ENCODE data around the gene EEF1AKMT1.

The EEF1AKMT1 gene

DNA sequence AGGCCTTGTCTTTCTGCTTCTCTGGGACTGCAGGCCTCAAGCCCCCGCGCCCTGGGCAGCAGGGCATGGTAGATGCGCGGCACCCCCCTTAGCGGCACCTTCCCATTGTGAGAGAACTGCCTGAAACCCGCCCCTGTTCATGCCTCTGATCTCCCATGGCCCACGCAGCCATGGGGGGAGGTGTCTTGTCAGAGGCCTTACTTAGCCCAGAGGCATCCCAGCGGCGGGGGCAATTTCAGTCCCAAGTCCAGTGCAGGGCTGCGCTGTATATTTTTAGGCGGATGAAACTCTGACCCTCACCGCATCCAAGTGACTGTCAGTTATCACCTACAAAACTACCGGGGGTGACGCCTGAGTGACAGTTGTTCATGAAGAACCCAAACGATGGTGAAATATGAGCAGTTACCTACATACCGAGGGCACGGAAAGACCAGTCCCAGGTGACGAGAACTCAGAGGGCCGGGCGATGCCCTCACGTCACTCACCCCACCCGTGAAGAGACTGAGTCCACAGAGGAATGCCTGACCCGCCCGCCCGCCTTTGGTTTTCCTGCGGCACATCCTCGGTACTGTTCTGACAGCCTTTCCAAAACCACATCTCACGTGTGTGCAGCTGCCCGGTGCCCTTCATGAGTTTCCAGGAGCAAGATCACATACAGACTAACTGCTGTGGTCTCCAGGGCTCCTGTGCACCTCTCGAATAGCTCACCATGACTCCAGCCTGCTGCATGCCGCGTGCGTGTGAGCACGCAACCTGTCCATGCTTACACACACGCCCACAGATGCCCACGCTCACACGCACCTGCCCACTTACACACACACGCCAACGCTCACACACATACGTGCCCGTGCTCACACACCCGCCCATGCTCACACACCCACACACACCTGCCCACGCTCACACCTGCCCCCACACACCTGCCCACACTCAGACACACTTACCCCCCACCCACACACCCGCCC is 55.9 kb downstream of the EEF1AKMT1 start:
- DNase-seq = no peak

- DNase-seq = no peak
These were observed 56.8 kb downstream of the EEF1AKMT1 start for GRCh38 chr13:20716951-20717350.

GRCh38 chr13:20715330-20715712 is 58.4 kb downstream of the EEF1AKMT1 start:
- no peak for DNase-seq

DNA sequence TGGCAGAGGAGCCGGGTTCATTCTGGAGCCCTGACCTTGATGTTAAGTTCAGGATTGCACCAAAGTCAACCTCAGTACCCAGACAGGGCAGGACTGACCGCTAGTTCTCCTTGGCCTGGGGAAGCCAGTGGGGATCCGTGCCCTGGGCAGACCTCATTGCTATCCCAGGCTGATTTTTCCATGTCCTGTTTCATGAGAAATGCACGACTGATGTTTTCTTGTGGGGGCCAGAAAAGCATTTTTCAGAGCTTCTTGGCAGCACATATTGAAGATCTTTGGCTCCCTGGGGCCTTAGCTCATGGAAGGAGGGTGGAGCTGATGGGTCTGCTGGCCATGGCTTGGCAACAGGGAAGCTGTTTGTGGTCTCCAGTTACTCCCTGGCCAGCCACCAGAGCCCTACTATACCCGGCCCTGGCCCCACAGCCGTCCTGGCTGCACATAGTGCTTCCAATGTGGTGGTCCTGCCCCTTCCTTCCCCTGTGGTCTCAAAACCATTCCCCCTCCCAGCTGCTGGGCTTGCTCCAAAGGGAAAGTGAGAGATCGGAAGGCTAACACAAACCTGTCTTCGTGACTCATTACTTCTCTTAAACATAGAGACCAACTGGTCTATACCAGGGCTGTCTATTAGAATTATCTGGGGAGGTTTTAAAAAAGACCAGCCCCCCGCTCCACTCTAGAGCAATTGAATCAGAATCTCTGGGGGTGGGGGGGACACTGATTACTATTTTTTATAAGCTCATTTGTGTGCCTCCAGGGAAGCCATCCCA is 59.0 kb downstream of the EEF1AKMT1 start:
- DNase-seq = no peak

DNA sequence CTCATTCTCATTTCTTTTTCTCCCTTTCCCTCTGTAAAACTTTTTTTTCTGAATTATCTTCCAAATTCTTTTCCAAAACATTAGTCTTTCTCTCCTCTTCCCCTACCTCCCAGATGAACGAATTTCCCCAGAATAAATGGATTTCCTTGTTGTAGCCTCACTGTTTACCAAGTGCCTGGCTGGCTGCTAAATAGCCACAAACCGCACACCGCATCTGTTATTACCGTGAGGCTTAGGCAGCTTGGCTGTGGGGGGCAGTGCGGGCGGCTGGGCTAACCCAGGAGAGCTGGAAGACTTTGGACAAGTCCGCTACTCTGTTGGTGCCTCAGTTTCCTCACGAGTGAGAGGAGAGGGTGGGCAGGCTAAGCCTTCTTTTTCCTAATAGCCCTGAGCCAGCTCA is 59.6 kb downstream of the EEF1AKMT1 start:
- DNase-seq = no peak

- DNase-seq = no peak
These were observed 60.0 kb downstream of the EEF1AKMT1 start for GRCh38 chr13:20713751-20714150.

GRCh38 chr13:20713014-20713376 is 60.8 kb downstream of the EEF1AKMT1 start:
- DNase-seq = no peak

GRCh38 chr13:20711301-20712044 is 62.3 kb downstream of the EEF1AKMT1 start:
- DNase-seq = no peak

- DNase-seq = no peak
These were observed 64.0 kb downstream of the EEF1AKMT1 start for GRCh38 chr13:20709782-20710181.

DNA sequence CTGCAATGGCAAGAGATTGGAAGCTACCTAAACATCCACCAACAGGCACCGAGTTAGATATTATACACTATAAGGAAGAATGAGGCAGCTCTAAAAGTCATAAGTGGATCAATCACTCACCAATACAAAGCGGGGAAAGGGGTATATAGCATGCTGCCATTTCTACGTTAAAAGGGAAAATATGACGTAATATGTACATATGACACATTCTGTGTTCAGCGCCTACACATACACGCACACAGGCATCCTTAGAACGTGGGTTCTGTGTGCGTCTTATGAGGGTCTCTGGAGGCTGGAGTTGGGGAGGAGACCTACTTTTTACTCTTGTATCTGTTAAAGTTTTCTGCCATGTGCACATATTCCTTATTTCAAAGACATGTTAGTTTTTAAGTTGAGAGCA is 64.4 kb downstream of the EEF1AKMT1 start:
- no peak for DNase-seq

GRCh38 chr13:20708216-20708615 is 65.5 kb downstream of the EEF1AKMT1 start:
- no peak for DNase-seq

DNA sequence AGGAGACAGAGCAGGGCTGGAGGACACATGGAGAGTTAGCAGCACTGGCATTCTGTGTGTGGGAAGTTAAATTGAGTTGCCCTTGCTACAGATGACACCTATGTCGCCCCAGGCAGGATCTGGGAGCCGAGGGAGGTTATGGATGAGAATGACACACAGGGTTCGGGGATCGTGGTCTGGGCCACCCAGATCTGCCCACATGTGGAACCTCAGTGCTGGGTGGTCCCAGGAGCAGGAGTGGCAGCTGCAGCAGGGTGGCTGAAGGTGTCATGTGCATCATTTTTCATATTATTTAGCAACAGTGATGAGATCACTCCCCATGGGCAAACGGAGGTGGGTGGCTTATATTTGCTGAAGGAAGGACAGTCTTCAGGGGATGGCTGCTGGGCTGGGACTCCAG is 67.1 kb downstream of the EEF1AKMT1 start:
- DNase-seq = no peak

GRCh38 chr13:20704459-20705069 is 69.2 kb downstream of the EEF1AKMT1 start:
- DNase-seq = no peak

- DNase-seq = peak; percentile 71 to 73
These were observed 69.8 kb downstream of the EEF1AKMT1 start for GRCh38 chr13:20703780-20704458.

DNA sequence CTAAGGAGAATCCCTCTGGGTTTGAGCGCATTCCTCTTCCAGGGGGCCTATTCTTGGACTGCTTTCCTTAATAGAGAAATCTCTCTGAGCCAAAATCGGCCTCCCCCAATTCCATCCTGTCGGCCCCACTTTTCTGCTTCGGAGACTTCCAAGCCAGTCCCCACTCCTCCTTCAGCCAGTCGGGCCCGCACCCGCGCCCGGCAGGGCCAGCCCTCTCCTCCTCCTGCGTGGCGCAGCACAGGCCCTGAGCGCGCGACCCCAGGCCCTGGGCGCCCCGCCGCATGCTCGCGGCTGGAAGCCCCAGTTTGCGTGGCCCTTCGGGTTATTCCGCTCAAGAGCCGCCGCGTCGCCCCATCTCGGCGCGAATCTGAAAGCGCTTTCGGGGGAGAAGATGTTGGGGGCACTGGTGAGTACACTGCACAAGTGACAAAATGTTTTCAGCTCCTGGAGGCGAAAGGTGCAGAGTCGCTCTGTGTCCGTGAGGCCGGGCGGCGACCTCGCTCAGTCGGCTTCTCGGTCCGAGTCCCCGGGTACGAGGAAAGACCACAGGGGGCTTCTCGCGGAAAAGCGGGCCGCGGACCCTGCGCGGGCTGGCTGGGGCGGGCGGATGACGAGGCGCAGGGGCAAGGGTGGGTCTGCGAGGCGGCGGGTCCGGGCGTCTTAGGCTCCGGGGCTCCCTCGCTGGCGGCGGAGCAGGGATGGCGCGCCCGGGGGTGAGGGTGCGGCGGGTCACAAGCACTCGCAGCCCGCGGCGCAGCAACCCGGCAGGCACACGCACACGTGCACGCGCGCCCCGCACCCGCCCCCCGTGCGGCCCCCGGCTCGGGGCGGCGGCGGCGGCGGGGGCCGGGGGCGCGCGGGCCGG is 70.6 kb downstream of the EEF1AKMT1 start, which contains the start of gene IL17D:
IL17D (plus strand) TSS at position 785 of the 865 bp plus-strand sequence. CDS start 303 bp downstream, outside the sequence.
- DNase-seq = peak; percentile 29 to 41

GRCh38 chr13:20702530-20702914 is 71.2 kb downstream of the EEF1AKMT1 start:
- no peak for DNase-seq

GRCh38 chr13:20701461-20701860 is 72.3 kb downstream of the EEF1AKMT1 start:
- DNase-seq = no peak

DNA sequence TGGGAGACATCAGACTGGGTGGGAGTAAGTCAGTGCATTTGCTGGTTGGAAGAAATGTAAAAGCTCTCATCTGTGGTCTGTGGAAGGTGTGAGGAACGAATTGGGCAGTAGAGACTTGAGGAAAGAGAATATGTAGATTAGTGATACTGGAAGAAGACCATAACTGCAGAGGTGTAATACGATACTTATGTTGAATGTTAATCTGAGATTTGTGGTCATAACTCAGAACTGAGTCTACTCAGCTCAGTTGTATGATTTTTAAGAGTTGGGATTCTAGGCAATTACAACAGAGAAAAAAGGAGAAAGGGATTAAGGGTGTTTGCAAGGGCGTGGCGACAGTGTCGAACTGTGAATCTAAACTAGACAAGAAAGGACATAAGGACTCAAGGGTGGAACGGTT is 73.5 kb downstream of the EEF1AKMT1 start:
- no peak for DNase-seq

DNA sequence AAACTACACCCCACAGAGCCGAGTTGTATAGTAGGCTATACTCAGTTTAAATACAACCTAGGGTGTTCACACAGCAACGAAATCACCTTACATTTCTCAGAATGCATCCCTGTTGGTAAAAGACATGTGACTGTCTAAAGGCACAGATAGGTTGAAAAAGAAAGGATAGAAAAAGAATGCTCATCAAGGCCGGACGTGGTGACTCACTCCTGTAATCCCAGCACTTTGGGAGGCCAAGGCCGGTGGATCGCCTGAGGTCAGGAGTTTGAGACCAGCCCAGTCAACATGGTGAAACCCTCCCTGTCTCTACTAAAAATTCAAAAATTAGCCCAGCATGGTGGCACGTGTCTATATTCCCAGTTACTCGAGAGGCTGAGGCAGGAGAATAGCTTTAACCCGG is 74.0 kb downstream of the EEF1AKMT1 start:
- no peak for DNase-seq

DNA sequence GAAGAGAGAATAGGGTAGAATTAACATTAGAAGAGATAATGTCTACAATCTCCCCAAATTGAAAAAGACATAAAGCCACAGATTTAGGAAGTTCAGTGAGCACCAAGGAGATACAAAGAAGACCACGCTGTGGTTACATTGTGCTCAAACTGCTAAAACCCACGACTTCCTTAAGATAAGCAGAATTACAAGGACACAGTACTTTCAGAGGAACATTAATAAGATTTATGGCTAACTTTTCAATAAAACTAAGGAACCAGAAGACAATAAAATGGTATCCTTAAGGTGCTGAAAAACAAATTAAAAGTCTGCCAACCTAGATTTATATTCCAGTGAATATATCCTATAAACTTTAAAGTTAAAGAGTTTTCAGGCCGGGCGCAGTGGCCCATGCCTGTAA is 77.7 kb downstream of the EEF1AKMT1 start:
- no peak for DNase-seq

DNA sequence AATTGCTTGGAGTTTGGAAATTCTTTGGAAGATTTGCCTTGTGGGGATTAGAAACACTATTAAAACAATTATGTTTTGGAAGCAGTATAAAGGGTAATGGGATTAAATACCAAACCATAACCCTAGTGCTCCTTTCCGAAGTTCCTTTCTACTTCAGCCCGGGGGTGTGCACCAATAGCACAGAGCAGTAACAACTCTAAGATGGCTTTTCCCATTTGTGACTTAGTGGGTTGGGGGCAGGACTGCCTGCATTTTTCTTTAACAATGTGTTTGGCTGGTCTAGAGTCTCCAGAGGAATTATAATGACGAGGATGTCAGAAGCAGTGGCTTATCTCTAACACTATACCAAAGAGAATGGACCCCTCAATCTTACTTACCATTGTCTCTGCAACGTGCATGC is 82.1 kb downstream of the EEF1AKMT1 start:
- no peak for DNase-seq

Measured in activated CD4-positive, alpha-beta T cell treated with anti-CD3 and anti-CD28 coated beads, Interleukin-2, amount 50 U/mL, for 48 hours (primary cell).